GM12878 (cell line): ENCODE data around the gene CDCA3. TPM values are rescaled to one million over a fixed set of nuclear protein-coding genes. Genes with fewer than 3 reads are reported as not detected.

Experiments used
- ATAC-seq: fragments of 200-7000 bp; cut with Tn5 transposase; 3 replicates; pipeline ENCODE4 v1.9.1; 2020; ENCODE audit warnings: mild to moderate bottlenecking, moderate library complexity
- BruUV-seq: library from RNA; stranded (reverse); fragments of 400-500 nt; replicated peaks from 2 replicates; lab custom pipeline; 2021; lab: Mats Ljungman, UMichigan
- CTCF ChIA-PET: fragments of 300-600 bp; sonication (Branson Sonifier 250); formaldehyde crosslinking; extraction: SDS; loops from one replicate; lab custom pipeline; 2021; ENCODE audit warnings: inconsistent platforms; lab: Yijun Ruan, JAX
- POLR2A ChIA-PET: fragments of 350-600 bp; formaldehyde crosslinking; extraction: SDS; loops from one replicate; lab custom pipeline; 2021; ENCODE audit warnings: inconsistent platforms; lab: Charles Lee
- RAD21 ChIA-PET: fragments of 300-600 bp; sonication (Branson Sonifier 250); formaldehyde crosslinking; loops from one replicate; lab custom pipeline; 2023; ENCODE audit warnings: antibody characterized with exemption; ENCODE audit not compliant: unreplicated experiment; lab: Charles Lee
- SMC1A ChIA-PET: fragments of 300-600 bp; sonication (Branson Sonifier 250); formaldehyde crosslinking; loops from one replicate; lab custom pipeline; 2023; ENCODE audit not compliant: unreplicated experiment, uncharacterized antibody; lab: Charles Lee
- DNase-seq: peaks from one replicate; pipeline ENCODE4 v3.0.0-alpha.2; 2011; ENCODE audit warnings: low read depth, low spot score
- FAIRE-seq: peaks from 3 replicates; lab custom pipeline; 2011; peaks lifted over from hg19 to GRCh38; lab: Jason Lieb, UNC
- H2AFZ ChIP-seq: 2 replicates; pipeline ENCODE4 v1.6.0; 2011; ENCODE audit warnings: low read depth, low read length, control low read depth; ENCODE audit not compliant: control insufficient read depth
- H3K27ac ChIP-seq: 2 replicates; pipeline ENCODE4 v1.5.1; 2011; ENCODE audit warnings: control low read depth; ENCODE audit not compliant: control insufficient read depth, insufficient read depth
- H3K27me3 ChIP-seq, 2 experiments: replicated peaks in 1 of 2; 2 replicates each; pipeline versions ENCODE4 v1.6.0 to v1.6.1; 2011; ENCODE audit warnings: low read length in 1 of 2; ENCODE audit not compliant: control insufficient read depth in 2 of 2, insufficient read depth in 2 of 2
- H3K36me3 ChIP-seq, 2 experiments: 2 replicates each; pipeline ENCODE4 v1.5.1; 2011; ENCODE audit warnings: low read length in 1 of 2; ENCODE audit not compliant: control insufficient read depth in 2 of 2, insufficient read depth in 2 of 2
- H3K4me1 ChIP-seq: 2 replicates; pipeline ENCODE4 v1.6.1; 2011; ENCODE audit warnings: mild to moderate bottlenecking, low read length, moderate library complexity, mixed read lengths; ENCODE audit not compliant: control insufficient read depth, insufficient read depth
- H3K4me2 ChIP-seq: 2 replicates; pipeline ENCODE4 v1.6.0; 2011; ENCODE audit warnings: control low read depth; ENCODE audit not compliant: control insufficient read depth, insufficient read depth
- H3K4me3 ChIP-seq: fragments of 200-600 bp; sonication (generic); 2 replicates; pipeline ENCODE4 v1.5.1; 2016
- H3K79me2 ChIP-seq: 2 replicates; pipeline ENCODE4 v1.6.0; 2011; ENCODE audit warnings: low read length; ENCODE audit not compliant: control insufficient read depth, insufficient read depth
- H3K9ac ChIP-seq: 2 replicates; pipeline ENCODE4 v1.8.0; 2011; ENCODE audit warnings: low read length, control low read depth, mixed read lengths; ENCODE audit not compliant: control insufficient read depth, insufficient read depth
- H3K9me3 ChIP-seq: replicated peaks from 3 replicates; pipeline ENCODE4 v1.5.1; 2011; ENCODE audit warnings: mild to moderate bottlenecking, low read length; ENCODE audit not compliant: control insufficient read depth, insufficient read depth
- H4K20me1 ChIP-seq: 2 replicates; pipeline ENCODE4 v1.6.0; 2011; ENCODE audit not compliant: control insufficient read depth, insufficient read depth
- ASH2L ChIP-seq: fragments of 300-600, 200-600 bp; sonication (generic); IDR thresholded peaks from 2 replicates; pipeline ENCODE4 v1.6.1; 2017; ENCODE audit warnings: low read depth, mild to moderate bottlenecking, borderline replicate concordance
- BHLHE40 ChIP-seq, 2 experiments: fragments of 450-650 bp in 1 of 2; IDR thresholded peaks; 2 replicates each; pipeline ENCODE4 v1.6.1; 2011 to 2017; ENCODE audit warnings: low read depth in 2 of 2, borderline replicate concordance in 1 of 2, improper control_type of control experiment in 1 of 2, low read length in 1 of 2, mild to moderate bottlenecking in 1 of 2
- CREB1 ChIP-seq: IDR thresholded peaks from 2 replicates; pipeline ENCODE4 v1.6.1; 2012; ENCODE audit warnings: low read depth, mild to moderate bottlenecking, inconsistent platforms
- DPF2 ChIP-seq: fragments of 450-650 bp; IDR thresholded peaks from 2 replicates; pipeline ENCODE4 v1.6.1; 2017; ENCODE audit warnings: mild to moderate bottlenecking
- EGR1 ChIP-seq, 2 experiments: IDR thresholded peaks; 1 replicate in 1 of 2; 2 replicates in 1 of 2; pipeline ENCODE4 v1.6.1; 2011 to 2012; ENCODE audit warnings: low read depth in 2 of 2, low read length in 2 of 2, borderline replicate concordance in 1 of 2, mild to moderate bottlenecking in 1 of 2, moderate library complexity in 1 of 2
- IRF4 ChIP-seq: IDR thresholded peaks from 2 replicates; pipeline ENCODE4 v1.6.1; 2011; ENCODE audit warnings: low read depth, low read length
- JUND ChIP-seq: IDR thresholded peaks from 2 replicates; pipeline ENCODE4 v1.6.1; 2012; ENCODE audit warnings: low read depth, mild to moderate bottlenecking, low read length, improper control_type of control experiment, moderate library complexity
- LARP7 ChIP-seq: fragments of 450-650 bp; IDR thresholded peaks from 2 replicates; pipeline ENCODE4 v1.6.1; 2017; ENCODE audit warnings: mild to moderate bottlenecking
- RAD51 ChIP-seq: fragments of 450-650 bp; IDR thresholded peaks from 2 replicates; pipeline ENCODE4 v1.6.1; 2016; ENCODE audit warnings: moderate library complexity, mild to moderate bottlenecking, inconsistent platforms
- SMAD1 ChIP-seq: fragments of 450-650 bp; IDR thresholded peaks from 2 replicates; pipeline ENCODE4 v1.6.1; 2018; ENCODE audit warnings: mild to moderate bottlenecking, low read depth; ENCODE audit not compliant: partially characterized antibody
- SP1 ChIP-seq: IDR thresholded peaks from one replicate; pipeline ENCODE4 v1.6.1; 2011; ENCODE audit warnings: low read depth, low read length
- SRF ChIP-seq, 2 experiments: IDR thresholded peaks; 2 replicates each; pipeline ENCODE4 v1.6.1; 2011; ENCODE audit warnings: low read depth in 2 of 2, low read length in 2 of 2, mild to moderate bottlenecking in 1 of 2, moderate library complexity in 1 of 2
- STAT3 ChIP-seq: IDR thresholded peaks from 2 replicates; pipeline ENCODE4 v1.6.1; 2011; ENCODE audit warnings: low read depth, low read length, improper control_type of control experiment
- WRNIP1 ChIP-seq: IDR thresholded peaks from 2 replicates; pipeline ENCODE4 v1.6.1; 2011; ENCODE audit warnings: low read depth, low read length, improper control_type of control experiment, borderline replicate concordance
- WGBS: methylation state at CpG from one replicate; pipeline ENCODE4 v1.1.6; 2016; ENCODE audit warnings: low lambda C conversion rate; ENCODE audit not compliant: insufficient replicate concordance, insufficient coverage; ENCODE audit errors: missing lambda C conversion rate; 5-methylcytosine and 5-hydroxymethylcytosine counted together
- in situ Hi-C: fragments of 300-500 bp; cut with MboI; formaldehyde crosslinking; loops from 9 replicates; pipeline ENCODE4 v1.14.3; 2018; ENCODE audit warnings: mixed read lengths
- intact Hi-C: fragments of 100-400 bp; cut with micrococcal nuclease; formaldehyde crosslinking; loops from one replicate; pipeline ENCODE4 v1.14.2; 2022; ENCODE audit not compliant: unreplicated experiment
- polyA plus RNA-seq, 11 experiments: library from polyadenylated mRNA; depleted of rRNA in 4 of 11; unstranded in 6 of 11; stranded (reverse) in 5 of 11; fragments of >200 nt; fragmentation: Nextera tagmentation in 4 of 11; fragmentation: Illumina TruSeq in 1 of 11; extraction: Ambion mirVana in 4 of 11; extraction: Trizol in 1 of 11; gene quantifications; 1 replicate in 1 of 11; 2 replicates in 10 of 11; pipeline versions ENCODE4 v1.2.1 to v1.2.3, GENCODE V29; 2011 to 2016; ENCODE audit warnings: inconsistent platforms in 2 of 11, missing spikeins in 2 of 11, low read depth in 1 of 11
- total RNA-seq, 4 experiments: library from RNA; depleted of rRNA in 3 of 4; stranded (reverse); fragments of >200 nt in 3 of 4; fragmentation: Illumina TruSeq in 1 of 4; extraction: Trizol in 1 of 4; gene quantifications; 2 replicates each; pipeline versions ENCODE4 v1.2.1 to v1.2.3, GENCODE V29; 2013 to 2021
- TF ChIP-seq, protein P1 (sequence below): IDR thresholded peaks from 2 replicates; pipeline ENCODE4 v1.6.1; 2012; ENCODE audit warnings: low read depth, low read length, improper control_type of control experiment
- TF ChIP-seq, protein P2 (sequence below): fragments of 450-650 bp; IDR thresholded peaks from 2 replicates; pipeline ENCODE4 v1.6.1; 2017; ENCODE audit warnings: borderline replicate concordance

CDCA3 gene
- total and polyA plus RNA-seq, 10 of the 15 experiments (the other 5 are each of a cell fraction or from before 2014, with no cell fraction given), result 34.5 to 148 (median 97.4) TPM

DNA sequence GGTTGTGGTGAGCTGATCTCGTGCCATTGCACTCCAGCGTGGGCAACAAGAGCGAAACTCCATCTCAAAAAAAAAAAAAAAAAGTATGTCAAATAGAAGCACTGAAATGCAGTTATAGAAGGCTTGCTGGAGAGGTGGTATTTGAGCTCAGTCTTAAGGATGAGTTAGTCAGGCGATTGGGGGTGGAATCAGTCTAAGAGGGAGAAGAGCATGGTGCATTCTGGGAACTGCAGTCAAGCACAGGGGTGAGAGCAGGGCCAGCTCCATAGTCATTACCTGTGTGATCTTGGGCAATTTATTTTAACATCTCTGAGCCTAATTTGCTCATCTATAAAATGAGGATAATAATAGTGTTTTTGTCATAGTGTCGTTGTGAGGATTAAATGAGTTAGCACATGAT, 16.2 kb downstream of the CDCA3 start:
- ChIA-PET CTCF (interaction anchor here (0.8 to 6.8 kb wide), 22 partner anchors 9 to 200 kb away, joined by 3 to 72 read pairs (median 5); partner anchors contain the start of genes CDCA3, COPS7A, MLF2 and PTMS), POLR2A (interaction anchor here (0.7 to 1.0 kb wide), 4 partner anchors 10 to 81 kb away, joined by 3 to 5 read pairs (median 3); partner anchors contain the start of genes CDCA3 and MLF2), SMC1A (interaction anchor here (0.7 to 5.8 kb wide), 8 partner anchors 9 to 137 kb away, joined by 3 to 35 read pairs (median 4); partner anchors contain the start of genes CDCA3 and MLF2), RAD21 (interaction anchor here (1.2 to 2.1 kb wide), 5 partner anchors 17 to 102 kb away, joined by 3 to 11 read pairs (median 4); partner anchors contain the start of genes MLF2 and USP5)
- Histone ChIP-seq H3K9ac (no peak overlapping the region), H2AFZ (no peak overlapping the region), H3K4me1 (peaks cover 4% of the 10 kb centered on the region), H3K36me3 (no peaks in the 10 kb centered on the region), H3K4me2 (no peak overlapping the region), H3K9me3 (no peaks in the 10 kb centered on the region), H4K20me1 (no peaks in the 10 kb centered on the region), H3K27ac (no peak overlapping the region), H3K4me3 (no peak overlapping the region), H3K79me2 (no peaks in the 10 kb centered on the region), H3K27me3 (peaks cover 1 to 8% of the 10 kb centered on the region in 2 experiments)
- intact Hi-C loops (no loop called here), in situ Hi-C loops (no loop called here)
- no peak for DNase-seq
- FAIRE-seq, result no peak
- no TSS peak for BruUV-seq
- ATAC-seq, result no peak
- WGBS, result 48% methylated on average over 5 of the region's 5 CpGs
- TF ChIP-seq BHLHE40 (IDR thresholded peaks at IDR 0.05; ENCODE audit: borderline replicate concordance in 1 of 2, low read depth in 2 of 2, low read length in 1 of 2), result no peak
- TF ChIP-seq RAD51, result no peak
- no peak for TF ChIP-seq SMAD1
- no peak for TF ChIP-seq ASH2L
- no peak for TF ChIP-seq SP1
- TF ChIP-seq, protein P1, sequence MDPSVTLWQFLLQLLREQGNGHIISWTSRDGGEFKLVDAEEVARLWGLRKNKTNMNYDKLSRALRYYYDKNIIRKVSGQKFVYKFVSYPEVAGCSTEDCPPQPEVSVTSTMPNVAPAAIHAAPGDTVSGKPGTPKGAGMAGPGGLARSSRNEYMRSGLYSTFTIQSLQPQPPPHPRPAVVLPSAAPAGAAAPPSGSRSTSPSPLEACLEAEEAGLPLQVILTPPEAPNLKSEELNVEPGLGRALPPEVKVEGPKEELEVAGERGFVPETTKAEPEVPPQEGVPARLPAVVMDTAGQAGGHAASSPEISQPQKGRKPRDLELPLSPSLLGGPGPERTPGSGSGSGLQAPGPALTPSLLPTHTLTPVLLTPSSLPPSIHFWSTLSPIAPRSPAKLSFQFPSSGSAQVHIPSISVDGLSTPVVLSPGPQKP, result no peak
- no peak for TF ChIP-seq LARP7
- no peak for TF ChIP-seq WRNIP1
- no peak for TF ChIP-seq IRF4
- no peak for TF ChIP-seq JUND
- no peak for TF ChIP-seq DPF2
- TF ChIP-seq EGR1 (IDR thresholded peaks at IDR 0.05; ENCODE audit: borderline replicate concordance in 1 of 2, low read depth in 2 of 2, low read length in 2 of 2), result no peak
- no peak for TF ChIP-seq STAT3
- no peak for TF ChIP-seq SRF (IDR thresholded peaks at IDR 0.05; ENCODE audit: low read depth in 2 of 2, low read length in 2 of 2)
- no peak for TF ChIP-seq CREB1
- TF ChIP-seq, protein P2, sequence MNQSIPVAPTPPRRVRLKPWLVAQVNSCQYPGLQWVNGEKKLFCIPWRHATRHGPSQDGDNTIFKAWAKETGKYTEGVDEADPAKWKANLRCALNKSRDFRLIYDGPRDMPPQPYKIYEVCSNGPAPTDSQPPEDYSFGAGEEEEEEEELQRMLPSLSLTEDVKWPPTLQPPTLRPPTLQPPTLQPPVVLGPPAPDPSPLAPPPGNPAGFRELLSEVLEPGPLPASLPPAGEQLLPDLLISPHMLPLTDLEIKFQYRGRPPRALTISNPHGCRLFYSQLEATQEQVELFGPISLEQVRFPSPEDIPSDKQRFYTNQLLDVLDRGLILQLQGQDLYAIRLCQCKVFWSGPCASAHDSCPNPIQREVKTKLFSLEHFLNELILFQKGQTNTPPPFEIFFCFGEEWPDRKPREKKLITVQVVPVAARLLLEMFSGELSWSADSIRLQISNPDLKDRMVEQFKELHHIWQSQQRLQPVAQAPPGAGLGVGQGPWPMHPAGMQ, result no peak
